HG03060 (cell line): Measurements from ENCODE around the gene MTM1.

Source experiments
- ATAC-seq: cut with Tn5 transposase; IDR thresholded peaks from one replicate; pipeline ENCODE4 v1.9.1; 2021; ENCODE audit warnings: low read depth, moderate number of reproducible peaks; ENCODE audit not compliant: unreplicated experiment

The MTM1 gene

DNA sequence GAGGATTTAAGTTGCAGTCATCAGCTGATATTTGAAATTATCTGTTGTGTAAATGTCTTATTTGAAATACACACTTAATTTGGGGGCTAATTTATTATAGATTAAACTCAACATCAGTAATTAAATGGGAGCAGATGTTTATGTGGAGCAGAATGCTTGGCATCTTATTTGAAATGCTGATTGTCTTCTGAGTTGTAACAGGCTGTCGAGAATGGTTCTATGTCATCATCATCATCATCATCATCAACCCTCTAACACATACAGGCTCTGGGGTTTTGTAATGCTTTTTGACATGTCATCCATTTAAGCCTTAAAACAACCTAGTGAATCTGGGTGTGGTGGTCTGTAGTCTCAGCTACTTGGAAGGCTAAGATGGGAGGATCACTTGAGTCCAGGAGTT lies 133.0 kb downstream of the MTM1 start:
- ATAC-seq = no peak

DNA sequence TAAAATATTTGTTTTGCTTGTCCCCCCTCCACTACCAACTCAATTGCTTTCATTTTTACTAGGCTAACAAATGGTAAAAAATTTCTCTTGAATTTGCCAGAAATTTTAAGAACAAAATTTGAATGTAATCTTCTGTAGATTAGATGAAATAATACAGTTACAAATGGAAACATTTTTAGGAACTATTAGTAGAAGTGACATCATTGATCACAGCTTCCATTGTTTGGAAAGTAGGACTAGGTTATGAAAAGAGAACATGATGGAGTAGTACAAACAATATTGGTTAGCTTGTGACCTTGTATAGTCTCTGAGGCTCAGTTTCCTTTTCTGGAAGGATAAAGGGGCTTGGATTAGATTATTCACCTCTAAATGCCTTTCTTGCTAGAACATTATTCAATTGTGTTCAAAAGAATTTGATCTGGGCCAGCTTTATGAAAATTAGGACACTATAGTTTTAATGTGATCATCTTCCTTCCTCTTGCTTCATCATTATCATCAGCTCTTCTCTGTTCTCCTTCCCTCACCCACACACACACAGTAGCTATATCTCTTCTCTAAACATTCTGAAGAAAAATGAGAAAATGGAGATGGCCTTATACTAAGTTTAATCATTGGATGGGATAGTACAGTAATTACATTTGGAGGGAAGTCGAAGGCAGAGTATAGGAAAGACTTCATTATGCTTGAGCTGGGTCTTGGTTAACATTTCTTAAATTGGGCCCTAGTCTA lies 134.7 kb downstream of the MTM1 start:
- ATAC-seq = no peak

DNA sequence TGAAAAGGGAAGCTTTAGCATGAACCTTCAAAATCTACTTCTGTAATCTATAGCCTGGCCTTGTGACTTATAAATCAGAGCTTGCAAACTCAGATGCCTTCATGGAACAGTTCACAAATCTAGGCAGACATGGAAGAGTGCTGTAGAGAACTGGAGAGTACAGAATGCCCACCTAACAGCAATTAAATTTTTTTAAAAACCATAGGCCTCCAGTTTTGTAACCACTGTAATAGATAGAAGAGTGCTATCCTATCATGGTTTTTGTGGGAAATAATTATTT lies 135.2 kb downstream of the MTM1 start:
- ATAC-seq = no peak

DNA sequence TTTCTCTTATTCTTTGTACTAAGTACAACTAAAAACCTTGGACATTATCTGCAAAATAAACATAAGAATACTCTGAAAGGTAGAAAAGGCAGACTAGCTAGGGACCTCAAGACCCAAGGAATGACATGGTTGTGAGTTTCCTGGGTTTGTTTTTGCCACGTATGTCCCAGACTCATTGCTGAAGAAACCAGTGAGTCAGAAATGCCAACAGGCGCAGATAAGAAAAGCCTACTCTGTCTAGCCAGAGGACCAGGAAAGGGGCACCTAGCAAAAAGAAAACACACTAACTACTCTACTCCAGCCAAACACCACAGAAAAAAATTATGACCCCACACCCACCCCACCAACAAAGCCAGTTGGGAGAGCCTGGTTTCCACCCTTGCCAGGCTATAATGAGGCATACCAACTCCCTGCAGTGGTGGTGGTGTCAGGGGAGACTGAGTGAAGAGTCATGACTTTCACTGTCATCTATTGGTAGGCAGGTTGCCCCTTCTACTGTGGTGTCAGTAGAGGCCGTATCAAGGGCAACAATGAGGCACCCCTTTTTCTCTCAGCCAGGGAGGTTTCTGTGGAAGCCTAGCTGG lies 135.7 kb downstream of the MTM1 start:
- ATAC-seq = no peak

DNA sequence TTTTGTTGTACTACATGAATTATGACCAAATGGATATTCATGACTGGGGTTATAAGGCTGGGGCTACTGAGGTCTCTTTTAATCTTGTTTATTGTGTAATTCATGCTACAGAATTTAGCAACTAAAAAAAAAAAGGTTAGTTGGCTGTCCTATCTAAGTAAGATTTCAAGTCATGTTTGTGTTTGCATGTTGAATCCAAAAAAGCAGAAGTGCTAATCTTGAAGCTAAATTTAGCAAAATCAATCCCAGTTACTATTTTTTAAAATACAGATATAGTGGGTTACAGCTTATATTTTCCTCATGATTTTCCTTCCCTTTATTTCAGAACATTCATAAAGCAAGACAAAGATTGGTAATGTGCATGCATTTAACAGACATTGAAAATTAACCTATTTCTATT lies 144.2 kb downstream of the MTM1 start:
- ATAC-seq = no peak

DNA sequence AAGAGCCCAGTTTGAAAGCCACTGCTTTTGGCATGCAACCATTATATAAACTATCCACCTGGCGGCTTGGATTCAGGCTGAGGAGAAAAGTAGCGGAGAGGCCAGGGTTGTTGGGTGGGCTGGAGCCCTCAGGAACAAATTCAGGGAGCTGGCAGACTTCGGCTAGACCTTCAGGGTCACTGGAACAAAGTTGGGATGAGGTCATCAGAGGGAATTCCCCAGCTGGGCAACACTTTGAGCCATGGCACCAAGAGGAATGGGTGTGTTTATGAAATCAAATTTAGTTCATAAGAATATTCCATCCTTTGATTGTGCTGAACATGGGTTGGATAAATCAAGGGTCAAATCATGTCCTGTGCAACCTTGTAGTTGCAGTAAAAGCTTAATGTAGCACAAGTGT lies 146.8 kb downstream of the MTM1 start:
- no peak for ATAC-seq

DNA sequence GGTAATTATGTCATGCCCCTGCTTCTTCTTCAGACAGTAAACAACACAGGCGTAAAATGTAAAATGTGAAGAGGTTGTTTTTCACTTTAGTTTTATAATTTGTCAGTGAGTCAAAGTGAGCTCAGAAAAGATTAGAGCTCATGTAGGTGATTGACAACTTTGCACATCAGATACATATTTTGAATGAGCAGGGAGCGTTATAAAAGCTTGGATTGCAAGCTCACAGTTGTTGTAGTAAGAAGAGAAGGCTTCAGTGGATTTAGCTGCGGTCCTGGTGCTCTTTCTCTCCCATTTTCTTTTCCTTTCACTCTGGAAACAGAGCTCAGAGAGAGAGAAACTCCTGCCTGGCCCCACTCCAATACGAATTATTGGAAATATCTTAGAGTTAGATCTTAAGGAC lies 151.2 kb downstream of the MTM1 start:
- ATAC-seq = no peak
